Fibroblast of villous mesenchyme (primary cell): Measurements from ENCODE around the gene GOLGB1. TPM values are rescaled to one million over a fixed set of nuclear protein-coding genes. Genes with fewer than 3 reads are reported as not detected.

Experiments
- DNase-seq: peaks from one replicate; pipeline ENCODE4 v3.0.0-alpha.2; 2010; ENCODE audit warnings: low read depth
- H3K4me3 ChIP-seq: 2 replicates; pipeline ENCODE4 v1.5.1; 2011; ENCODE audit warnings: low read depth, mild to moderate bottlenecking, low read length
- CTCF ChIP-seq: IDR thresholded peaks from 2 replicates; pipeline ENCODE4 v1.5.1; 2012; ENCODE audit warnings: low read depth, mild to moderate bottlenecking, low read length; ENCODE audit not compliant: insufficient read depth
- total RNA-seq: library from RNA; depleted of rRNA; stranded (reverse); fragments of >200 nt; gene quantifications from 2 replicates; pipeline ENCODE4 v1.2.3, GENCODE V29; 2012

Gene GOLGB1
- total RNA-seq, 1 donor: 51.8 TPM

- DNase-seq: no peak
- TF ChIP-seq CTCF: no peak
- no peak overlapping the region for H3K4me3 ChIP-seq
These were observed 84.1 kb downstream of the GOLGB1 start for GRCh38 chr3:121665488-121665887.

DNA sequence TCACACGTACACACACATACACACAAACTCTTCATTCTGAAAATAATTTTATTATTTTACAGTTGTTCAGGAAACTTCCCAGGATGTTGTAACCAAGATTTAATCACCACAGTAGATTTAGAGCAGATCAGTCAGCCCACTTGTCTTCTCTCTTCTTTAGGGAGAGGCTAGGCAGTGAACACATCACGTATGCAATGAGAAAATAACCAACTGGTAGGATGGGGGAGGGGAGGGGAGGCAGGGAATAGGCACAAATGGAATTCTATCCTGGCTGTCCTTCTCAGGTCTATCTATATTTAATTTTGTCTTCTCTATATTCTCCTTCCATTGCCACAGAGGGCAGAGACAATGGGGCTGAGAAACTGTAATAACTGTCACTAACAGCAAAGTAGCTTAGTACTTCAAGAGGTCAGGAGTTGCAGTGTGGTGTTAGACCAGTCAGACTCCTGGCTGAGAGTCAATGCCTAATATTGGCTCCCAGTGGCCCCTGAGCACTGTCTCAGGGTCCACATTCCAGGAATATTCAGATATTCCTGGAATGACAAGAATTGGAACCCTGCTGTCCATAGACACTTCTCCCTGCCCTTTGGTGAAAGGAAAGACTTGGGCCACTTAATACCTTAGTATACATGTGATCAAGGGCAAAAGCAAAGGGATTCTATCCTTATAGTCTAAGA is 86.2 kb downstream of the GOLGB1 start:
- TF ChIP-seq CTCF: no peak
- no peak for DNase-seq
- H3K4me3 ChIP-seq: no peak overlapping the region

GRCh38 chr3:121662742-121663141 is 86.8 kb downstream of the GOLGB1 start:
- TF ChIP-seq CTCF: no peak
- DNase-seq: no peak
- no peak overlapping the region for H3K4me3 ChIP-seq

GRCh38 chr3:121661376-121661775 is 88.2 kb downstream of the GOLGB1 start:
- H3K4me3 ChIP-seq: no peak overlapping the region
- no peak for DNase-seq
- TF ChIP-seq CTCF: no peak

DNA sequence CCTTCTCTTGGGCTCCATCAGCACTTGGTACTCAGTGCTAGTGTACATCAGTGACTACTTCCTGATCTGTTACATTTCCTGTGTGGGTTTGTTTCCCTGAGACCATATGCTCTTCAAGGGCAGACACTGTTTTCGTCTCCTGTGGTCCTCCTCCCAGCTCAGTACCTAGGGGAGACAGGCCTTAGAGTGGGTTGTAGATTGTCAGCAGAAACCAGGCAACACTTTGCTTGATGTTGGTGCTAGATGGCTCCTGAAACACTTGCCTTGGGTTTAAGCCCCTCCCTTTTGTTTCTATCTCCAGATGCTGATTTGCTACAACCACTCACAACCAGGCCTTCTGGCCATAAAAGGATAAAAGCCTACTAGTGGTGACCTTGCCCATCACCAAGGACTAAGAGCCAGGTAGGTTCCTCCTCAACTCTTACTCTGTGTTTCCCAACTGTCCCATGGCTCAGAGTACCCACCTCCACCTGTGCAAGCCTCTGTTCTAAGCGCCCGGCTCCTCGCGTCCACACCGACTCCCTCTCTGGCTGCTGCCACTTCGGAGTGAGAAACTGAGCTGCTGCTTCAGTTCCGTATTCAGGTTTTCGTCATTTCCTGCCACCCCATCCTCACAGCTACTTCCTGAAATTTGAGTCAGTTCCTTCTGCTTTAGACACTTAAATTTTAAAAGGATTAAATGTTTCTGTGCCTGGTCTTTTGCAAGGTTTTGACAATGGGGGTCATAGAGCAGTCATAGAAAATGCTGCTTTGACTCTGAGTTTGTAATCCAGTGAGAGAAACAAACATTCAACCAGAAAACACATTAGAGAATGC is 89.0 kb downstream of the GOLGB1 start, which contains the start of gene HCLS1:
TSS of gene HCLS1 (minus strand) at position 548 of the 816 bp plus-strand sequence. CDS start 2,556 bp downstream, outside the sequence.
- DNase-seq: peak; percentile 55
- peak within 1 kb of the TSS; percentile 44 for H3K4me3 ChIP-seq

DNA sequence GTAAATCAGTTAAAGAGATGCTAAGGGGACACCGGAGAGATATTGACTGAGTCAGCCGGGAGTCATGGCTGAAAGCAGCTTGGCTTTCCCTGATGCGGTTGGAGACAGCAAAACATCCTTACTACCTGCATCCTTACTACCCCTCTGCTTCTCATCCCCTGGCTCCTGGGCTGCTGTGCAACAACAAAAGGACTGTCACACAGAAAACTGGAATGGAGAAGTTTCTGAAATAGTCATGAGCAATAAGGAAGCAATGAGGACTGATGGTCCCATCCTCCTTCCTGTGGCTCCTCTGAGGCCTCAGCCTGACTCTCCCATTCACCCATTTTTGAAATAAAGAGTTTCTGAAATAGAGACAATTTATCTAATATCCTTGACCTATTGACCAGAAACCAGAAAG is 90.0 kb downstream of the GOLGB1 start:
- no peak for TF ChIP-seq CTCF

More for the DNA sequence above, 89.0 kb downstream of the GOLGB1 start, which contains the start of gene HCLS1:
- TF ChIP-seq CTCF: no peak

More for the DNA sequence above, 90.0 kb downstream of the GOLGB1 start:
- no peak for DNase-seq
- no peak overlapping the region for H3K4me3 ChIP-seq
